Nephron progenitor cell (in vitro differentiated cells): ENCODE data around the gene FIGNL1.

ENCODE experiments used
- DNase-seq: peaks from one replicate; pipeline ENCODE4 v3.0.0; 2021
- H3K27ac Mint-ChIP-seq: 2 replicates; pipeline ENCODE4 v1.8.0; 2021; ENCODE audit warnings: mild to moderate bottlenecking, moderate library complexity, mixed read lengths
- H3K27me3 Mint-ChIP-seq: 2 replicates; pipeline ENCODE4 v1.8.0; 2021; ENCODE audit warnings: mild to moderate bottlenecking, low read depth, mixed read lengths; ENCODE audit not compliant: poor library complexity
- H3K36me3 Mint-ChIP-seq: 2 replicates; pipeline ENCODE4 v1.8.0; 2021; ENCODE audit warnings: low read depth, mixed read lengths
- H3K4me1 Mint-ChIP-seq: 2 replicates; pipeline ENCODE4 v1.8.0; 2021; ENCODE audit warnings: mixed read lengths
- H3K4me3 Mint-ChIP-seq: 2 replicates; pipeline ENCODE4 v1.8.0; 2021; ENCODE audit warnings: mild to moderate bottlenecking, moderate library complexity, mixed read lengths
- H3K9me3 Mint-ChIP-seq: 2 replicates; pipeline ENCODE4 v1.8.0; 2021; ENCODE audit warnings: mild to moderate bottlenecking, moderate library complexity, mixed read lengths
- CTCF ChIP-seq: fragments of 200-600 bp; sonication (generic); IDR thresholded peaks from 2 replicates; pipeline ENCODE4 v1.5.0; 2021; ENCODE audit warnings: antibody characterized with exemption

The FIGNL1 gene

GRCh38 chr7:50413561-50413960, 36.6 kb downstream of the FIGNL1 start:
- Mint-ChIP-seq H3K27me3 (peaks cover 8% of the 10 kb centered on the region), H3K27ac (no peak overlapping the region), H3K4me1 (peaks cover 2% of the 10 kb centered on the region), H3K4me3 (no peak overlapping the region), H3K36me3 (no peaks in the 10 kb centered on the region), H3K9me3 (no peaks in the 10 kb centered on the region)
- no peak for TF ChIP-seq CTCF
- no peak for DNase-seq

GRCh38 chr7:50412973-50413372, 37.2 kb downstream of the FIGNL1 start:
- H3K4me1 Mint-ChIP-seq = no peaks in the 10 kb centered on the region
- peaks cover 8% of the 10 kb centered on the region for H3K27me3 Mint-ChIP-seq
- no peak for TF ChIP-seq CTCF
- no peak for DNase-seq
- no peaks in the 10 kb centered on the region for H3K36me3 Mint-ChIP-seq
- no peak overlapping the region for H3K4me3 Mint-ChIP-seq
- H3K9me3 Mint-ChIP-seq = no peaks in the 10 kb centered on the region
- no peak overlapping the region for H3K27ac Mint-ChIP-seq

- Mint-ChIP-seq H3K4me3 (no peak overlapping the region), H3K27ac (no peak overlapping the region), H3K4me1 (no peaks in the 10 kb centered on the region), H3K27me3 (peaks cover 10% of the 10 kb centered on the region), H3K9me3 (no peaks in the 10 kb centered on the region), H3K36me3 (no peaks in the 10 kb centered on the region)
- TF ChIP-seq CTCF = no peak
- DNase-seq = no peak
These were observed 38.8 kb downstream of the FIGNL1 start for GRCh38 chr7:50411332-50411731.

- H3K9me3 Mint-ChIP-seq = no peaks in the 10 kb centered on the region
- H3K36me3 Mint-ChIP-seq = no peaks in the 10 kb centered on the region
- H3K4me3 Mint-ChIP-seq = no peak overlapping the region
- no peaks in the 10 kb centered on the region for H3K4me1 Mint-ChIP-seq
- TF ChIP-seq CTCF = no peak
- no peak for DNase-seq
- H3K27ac Mint-ChIP-seq = no peak overlapping the region
- H3K27me3 Mint-ChIP-seq = peaks cover 7% of the 10 kb centered on the region
These were observed 40.0 kb downstream of the FIGNL1 start for GRCh38 chr7:50409856-50410745.

GRCh38 chr7:50406935-50407334, 43.2 kb downstream of the FIGNL1 start:
- no peak for DNase-seq
- Mint-ChIP-seq H3K27ac (no peak overlapping the region), H3K4me1 (no peaks in the 10 kb centered on the region), H3K9me3 (no peaks in the 10 kb centered on the region), H3K4me3 (no peak overlapping the region), H3K27me3 (peaks cover 8% of the 10 kb centered on the region), H3K36me3 (no peaks in the 10 kb centered on the region)
- no peak for TF ChIP-seq CTCF

- peaks cover 3% of the 10 kb centered on the region for H3K9me3 Mint-ChIP-seq
- TF ChIP-seq CTCF = no peak
- no peak overlapping the region for H3K4me3 Mint-ChIP-seq
- DNase-seq = no peak
- H3K27ac Mint-ChIP-seq = no peak overlapping the region
- peaks cover 23% of the 10 kb centered on the region for H3K27me3 Mint-ChIP-seq
- H3K36me3 Mint-ChIP-seq = no peaks in the 10 kb centered on the region
- H3K4me1 Mint-ChIP-seq = no peaks in the 10 kb centered on the region
These were observed 44.9 kb downstream of the FIGNL1 start for GRCh38 chr7:50405221-50405620.
